Upper lobe of left lung (tissue), 4 donors: ENCODE data around the gene CBX7.
A peak's percentile ranks its signal among the peaks of the same experiment; 100 is the strongest.

ENCODE experiments used
- POLR2A ChIP-seq, 4 donors: fragments of 450-650 bp; IDR thresholded peaks; one replicate each; pipeline ENCODE4 v1.5.1; 2016 to 2017; ENCODE audit warnings: antibody characterized with exemption in 4 of 4, mild to moderate bottlenecking in 2 of 4
- TF ChIP-seq, protein P1 (sequence below), 6 experiments: fragments of 450-650 bp in 4 of 6; fragments of 200-600 bp in 2 of 6; sonication (generic) in 2 of 6; IDR thresholded peaks; one replicate each; pipeline ENCODE4 v1.5.1; 2016 to 2019; ENCODE audit warnings: antibody characterized with exemption in 6 of 6

DNA sequence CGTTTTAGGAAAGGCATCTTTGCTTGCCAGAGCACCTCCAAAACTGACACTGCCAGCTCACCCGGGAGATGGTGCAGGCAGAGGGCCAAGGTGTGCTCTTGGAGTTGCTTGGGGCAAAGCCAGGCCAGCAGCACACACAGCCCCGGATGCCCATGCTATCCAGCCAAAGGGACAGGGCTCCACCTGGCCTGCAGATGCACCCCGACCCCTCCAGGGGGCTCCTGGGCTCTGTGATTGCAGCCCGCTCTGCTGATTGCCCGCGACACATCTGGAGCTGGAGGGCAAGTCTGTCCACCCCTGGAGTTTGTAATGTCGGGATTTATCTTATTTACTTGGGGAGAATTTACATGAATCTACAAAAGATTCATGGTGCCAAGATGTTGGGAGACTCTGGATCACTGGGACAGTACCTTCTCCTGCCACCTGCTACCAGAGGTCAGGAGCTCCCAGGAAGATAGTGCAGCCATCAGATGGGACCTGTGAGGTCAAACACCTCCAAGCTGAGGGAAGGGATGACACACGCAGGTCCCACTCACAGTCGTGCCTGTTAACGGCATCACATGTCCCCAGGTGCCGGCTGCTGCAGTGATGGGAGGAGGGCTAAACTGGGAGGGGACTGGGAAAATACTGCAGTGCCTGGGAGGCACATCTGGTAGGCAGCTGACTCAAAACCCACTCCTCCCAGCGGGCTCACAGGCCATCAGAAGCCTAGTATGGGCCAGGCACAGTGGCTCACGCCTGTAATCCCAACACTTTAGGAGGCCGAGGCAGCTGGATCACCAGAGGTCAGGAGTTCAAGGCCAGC is 17.2 kb downstream of the CBX7 start:
- TF ChIP-seq, protein P1, sequence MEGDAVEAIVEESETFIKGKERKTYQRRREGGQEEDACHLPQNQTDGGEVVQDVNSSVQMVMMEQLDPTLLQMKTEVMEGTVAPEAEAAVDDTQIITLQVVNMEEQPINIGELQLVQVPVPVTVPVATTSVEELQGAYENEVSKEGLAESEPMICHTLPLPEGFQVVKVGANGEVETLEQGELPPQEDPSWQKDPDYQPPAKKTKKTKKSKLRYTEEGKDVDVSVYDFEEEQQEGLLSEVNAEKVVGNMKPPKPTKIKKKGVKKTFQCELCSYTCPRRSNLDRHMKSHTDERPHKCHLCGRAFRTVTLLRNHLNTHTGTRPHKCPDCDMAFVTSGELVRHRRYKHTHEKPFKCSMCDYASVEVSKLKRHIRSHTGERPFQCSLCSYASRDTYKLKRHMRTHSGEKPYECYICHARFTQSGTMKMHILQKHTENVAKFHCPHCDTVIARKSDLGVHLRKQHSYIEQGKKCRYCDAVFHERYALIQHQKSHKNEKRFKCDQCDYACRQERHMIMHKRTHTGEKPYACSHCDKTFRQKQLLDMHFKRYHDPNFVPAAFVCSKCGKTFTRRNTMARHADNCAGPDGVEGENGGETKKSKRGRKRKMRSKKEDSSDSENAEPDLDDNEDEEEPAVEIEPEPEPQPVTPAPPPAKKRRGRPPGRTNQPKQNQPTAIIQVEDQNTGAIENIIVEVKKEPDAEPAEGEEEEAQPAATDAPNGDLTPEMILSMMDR (IDR thresholded peaks at IDR 0.05) = peak; percentile 15 to 35 (median 28)
- no peak for TF ChIP-seq POLR2A (IDR thresholded peaks at IDR 0.05)
